NCI-H1930 (cell line): ENCODE data around the gene MGLL.
"Not testable (repeated sequence)": the region's sequence is repeated elsewhere in the genome, so short reads cannot be mapped to it uniquely, and the experiment has no call there.

ENCODE experiments used
- DNase-seq, 2 experiments: peaks; one replicate each; lab custom pipeline; 2025; lab: John Stamatoyannopoulos, UW

MGLL gene

DNA sequence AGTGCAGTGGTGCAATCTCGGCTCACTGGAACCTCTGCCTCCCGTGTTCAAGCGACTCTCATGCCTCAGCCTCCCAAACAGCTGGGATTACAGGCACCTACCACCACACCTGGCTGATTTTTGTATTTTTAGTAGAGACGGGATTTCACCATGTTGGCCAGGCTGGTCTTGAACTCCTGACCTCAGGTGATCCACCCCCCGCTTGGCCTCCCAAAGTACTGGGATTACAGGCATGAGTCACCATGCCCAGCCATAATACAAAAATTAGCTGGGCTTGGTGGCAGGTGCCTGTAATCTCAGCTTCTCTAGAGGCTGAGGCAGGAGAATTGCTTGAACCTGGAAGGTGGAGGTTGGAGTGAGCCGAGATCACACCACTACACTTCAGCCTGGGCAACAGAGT lies 167.3 kb downstream of the MGLL start:
- DNase-seq = not testable (repeated sequence)

- DNase-seq = no peak
Measured at GRCh38 chr3:127654374-127654773, 167.9 kb downstream of the MGLL start.

DNA sequence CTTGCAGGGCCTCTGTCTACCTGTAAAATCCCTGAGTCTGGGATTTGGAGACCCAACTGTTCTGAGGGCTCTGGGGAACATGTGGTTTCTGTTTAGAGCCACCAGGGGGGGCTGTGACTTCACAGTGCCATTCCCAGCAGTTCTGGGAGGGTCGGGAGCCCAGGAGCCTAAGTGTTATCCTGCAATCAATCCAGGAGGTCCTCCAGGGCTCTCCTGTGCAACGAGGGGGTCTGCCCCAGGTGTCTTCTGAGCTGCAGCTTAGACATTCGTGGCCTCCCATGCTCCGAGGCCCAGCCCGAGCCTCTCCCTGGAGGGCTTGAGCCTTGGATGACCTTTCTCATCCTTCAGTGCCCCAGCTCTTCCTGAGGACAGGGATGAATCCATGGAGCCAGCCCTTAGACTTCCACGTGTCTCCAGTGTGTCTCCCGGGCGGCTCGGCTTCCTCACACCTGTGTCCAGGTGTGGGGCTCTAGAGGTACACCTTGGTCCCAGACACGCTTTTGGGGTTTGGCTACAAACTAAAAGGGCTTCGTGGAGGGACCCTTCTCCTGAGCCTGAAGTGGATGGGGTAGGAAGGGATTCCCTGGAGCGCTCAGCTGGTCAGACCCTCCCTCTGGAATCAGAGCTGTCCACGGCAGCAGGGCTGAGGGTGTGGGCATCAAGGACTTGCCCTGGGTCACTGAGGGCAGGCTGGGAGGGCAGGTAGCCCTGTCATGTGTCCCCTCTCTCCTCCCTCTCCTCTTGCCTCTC lies 169.9 kb downstream of the MGLL start:
- DNase-seq = peak in 1 of 2 experiments; percentile 35

DNA sequence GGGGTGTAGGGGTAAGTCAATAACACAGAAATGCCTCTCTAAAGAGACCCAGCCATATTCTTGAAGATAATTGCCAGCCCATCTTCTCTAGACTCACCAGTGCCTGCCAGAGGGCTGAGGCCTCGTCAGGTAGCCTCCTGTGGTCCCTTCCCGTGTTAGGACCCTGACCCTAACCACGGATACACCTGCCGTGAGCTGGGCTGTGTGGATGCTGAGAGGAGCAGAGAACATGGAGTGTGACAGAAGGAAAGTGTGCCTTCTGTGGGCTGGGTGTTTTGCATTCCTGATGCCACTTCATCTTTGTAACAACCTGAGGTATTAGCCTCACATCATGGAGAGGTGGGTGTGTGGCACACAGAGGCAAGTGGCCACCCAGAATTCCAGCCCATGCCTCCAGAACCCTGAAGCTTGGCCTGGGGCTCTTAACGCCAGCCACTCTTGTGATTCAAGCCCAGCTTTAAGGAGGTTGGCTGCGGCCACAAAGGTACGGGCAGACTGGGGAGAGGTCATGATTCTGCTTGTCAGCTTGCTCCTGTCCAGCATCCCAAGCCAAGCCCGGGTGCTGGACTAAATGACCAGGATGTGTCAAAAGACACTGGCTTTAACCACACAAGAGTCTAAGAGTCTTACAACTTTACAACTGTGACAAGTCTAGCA lies 170.7 kb downstream of the MGLL start:
- DNase-seq = no peak

- no peak for DNase-seq
Measured at GRCh38 chr3:127650236-127650635, 172.1 kb downstream of the MGLL start.

- no peak for DNase-seq
Measured at GRCh38 chr3:127647845-127648204, 174.5 kb downstream of the MGLL start.

DNA sequence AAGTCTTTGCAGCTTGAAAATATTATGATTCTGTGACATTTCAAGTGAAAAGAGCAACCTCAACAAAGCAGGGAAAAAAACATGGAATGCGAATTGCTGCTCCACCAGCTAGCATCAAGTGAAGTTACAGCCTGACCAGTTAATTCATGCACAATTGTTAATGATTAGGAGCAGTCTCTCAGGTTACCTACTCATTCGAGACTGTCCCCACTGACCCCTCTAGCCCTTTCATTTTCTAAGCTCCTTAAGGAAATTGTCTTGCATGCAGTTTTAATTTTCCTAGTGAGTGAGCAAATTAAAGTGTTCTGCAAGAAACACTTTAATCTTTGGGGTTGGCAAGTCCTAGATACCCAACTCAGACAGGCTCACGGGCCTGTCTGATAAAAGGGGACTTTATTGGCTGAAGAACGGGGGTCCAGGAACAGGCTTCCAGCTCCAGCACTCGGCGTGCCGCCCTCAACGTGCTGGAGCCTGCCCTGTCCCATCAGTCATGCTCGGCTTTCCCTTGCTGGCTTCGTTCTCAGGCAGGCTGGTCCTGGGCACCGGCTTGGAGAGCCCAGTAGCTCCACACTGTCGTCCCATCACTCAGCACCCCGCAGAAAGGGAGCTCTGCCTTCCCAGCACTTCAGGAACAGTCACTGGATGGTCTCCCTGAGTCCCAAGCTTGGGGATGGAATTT lies 175.0 kb downstream of the MGLL start:
- DNase-seq = no peak

DNA sequence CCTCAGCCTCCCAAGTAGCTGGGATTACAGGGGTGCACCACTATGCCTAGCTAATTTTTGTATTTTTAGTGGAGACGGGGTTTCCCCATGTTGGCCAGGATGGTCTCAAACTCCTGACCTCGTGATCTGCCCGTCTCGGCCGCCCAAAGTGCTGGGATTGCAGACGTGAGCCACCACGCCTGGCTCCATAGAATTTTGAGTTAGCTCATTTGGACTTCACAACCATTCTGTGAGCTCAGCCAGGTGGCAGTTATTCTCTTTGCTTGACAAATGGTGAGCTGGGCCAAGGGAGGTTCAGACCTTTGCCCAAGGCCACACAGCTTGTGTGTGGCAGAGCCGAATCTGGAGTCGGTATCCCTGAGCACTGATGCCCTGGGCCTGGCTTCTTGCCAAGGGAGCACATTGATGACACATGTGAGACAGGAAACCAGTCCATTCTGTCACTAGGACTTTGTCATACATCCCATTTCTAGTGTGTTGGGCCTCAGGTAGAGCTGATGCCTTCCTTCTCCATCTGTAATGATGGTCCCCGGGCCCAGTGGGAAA lies 175.7 kb downstream of the MGLL start:
- DNase-seq = no peak

DNA sequence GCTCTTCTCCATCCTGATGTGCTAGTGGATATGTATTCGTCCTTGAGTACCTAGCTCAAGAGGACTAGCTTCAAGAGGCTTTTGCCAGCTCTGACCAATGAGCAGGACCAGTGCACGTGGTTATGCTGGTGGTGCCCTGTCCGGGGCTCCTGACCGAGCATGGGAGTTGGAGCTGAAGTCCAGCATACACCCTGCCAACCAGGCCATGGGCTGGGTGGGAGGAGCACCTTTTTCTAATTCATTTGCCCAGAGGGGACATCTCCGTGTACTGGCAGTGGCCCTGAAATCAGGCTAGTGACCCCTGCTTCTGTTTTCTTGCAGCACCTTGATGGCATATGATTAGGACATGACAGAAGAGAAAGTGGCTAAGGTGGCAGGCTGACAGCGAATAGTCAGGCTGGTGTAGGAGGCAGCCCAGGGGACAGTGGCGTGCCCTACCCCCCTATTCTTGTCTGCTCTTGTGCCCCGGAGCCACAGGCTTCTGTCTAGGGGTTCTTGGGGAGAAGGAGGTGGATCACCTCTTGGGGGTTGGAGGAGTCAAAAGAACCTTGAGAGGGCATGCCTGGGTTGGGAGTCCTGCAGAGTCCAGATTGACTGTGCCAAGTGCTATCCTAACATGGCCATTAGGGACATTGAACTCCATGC lies 176.8 kb downstream of the MGLL start:
- DNase-seq = no peak

- DNase-seq = no peak
Measured at GRCh38 chr3:127644641-127645370, 177.5 kb downstream of the MGLL start.

- no peak for DNase-seq
Measured at GRCh38 chr3:127640042-127640355, 182.3 kb downstream of the MGLL start.

GRCh38 chr3:127639173-127640041 lies 182.9 kb downstream of the MGLL start:
- DNase-seq = no peak
